GM18873 (cell line): ENCODE measurements around the gene NSF.
"Not testable (repeated sequence)": the region's sequence is repeated elsewhere in the genome, so short reads cannot be mapped to it uniquely, and the experiment has no call there.

Source experiments
- ATAC-seq: cut with Tn5 transposase; IDR thresholded peaks from one replicate; pipeline ENCODE4 v1.9.1; 2021; ENCODE audit warnings: mild to moderate bottlenecking, moderate library complexity, moderate number of reproducible peaks; ENCODE audit not compliant: unreplicated experiment, low FRiP score

NSF gene

GRCh38 chr17:46627452-46627851 lies 37.0 kb downstream of the NSF start:
- not testable (repeated sequence) for ATAC-seq

- not testable (repeated sequence) for ATAC-seq
These were observed 38.4 kb downstream of the NSF start for GRCh38 chr17:46628753-46629436.

- not testable (repeated sequence) for ATAC-seq
These were observed 41.7 kb downstream of the NSF start for GRCh38 chr17:46632146-46632545.

GRCh38 chr17:46634844-46635243 lies 44.4 kb downstream of the NSF start:
- ATAC-seq = not testable (repeated sequence)

GRCh38 chr17:46641861-46642656 lies 51.6 kb downstream of the NSF start:
- ATAC-seq = not testable (repeated sequence)

- ATAC-seq = not testable (repeated sequence)
These were observed 56.8 kb downstream of the NSF start for GRCh38 chr17:46647251-46647650.

GRCh38 chr17:46647688-46648278 lies 57.3 kb downstream of the NSF start:
- not testable (repeated sequence) for ATAC-seq

GRCh38 chr17:46649246-46649645 lies 58.8 kb downstream of the NSF start:
- ATAC-seq = not testable (repeated sequence)

- ATAC-seq = peak; percentile 63
These were observed 61.7 kb downstream of the NSF start for GRCh38 chr17:46652024-46652643.

- ATAC-seq = not testable (repeated sequence)
These were observed 67.8 kb downstream of the NSF start for GRCh38 chr17:46658235-46658634.

GRCh38 chr17:46659702-46660101 lies 69.2 kb downstream of the NSF start:
- not testable (repeated sequence) for ATAC-seq

- ATAC-seq = not testable (repeated sequence)
These were observed 72.7 kb downstream of the NSF start for GRCh38 chr17:46663123-46663522.

- not testable (repeated sequence) for ATAC-seq
These were observed 73.1 kb downstream of the NSF start for GRCh38 chr17:46663552-46663951.

- ATAC-seq = not testable (repeated sequence)
These were observed 75.5 kb downstream of the NSF start for GRCh38 chr17:46665969-46666368.

GRCh38 chr17:46670789-46671188 lies 80.3 kb downstream of the NSF start:
- ATAC-seq = not testable (repeated sequence)

GRCh38 chr17:46672777-46673176 lies 82.3 kb downstream of the NSF start:
- ATAC-seq = not testable (repeated sequence)

- ATAC-seq = not testable (repeated sequence)
These were observed 87.3 kb downstream of the NSF start for GRCh38 chr17:46677819-46678218.

GRCh38 chr17:46683653-46684052 lies 93.2 kb downstream of the NSF start:
- ATAC-seq = not testable (repeated sequence)

- ATAC-seq = not testable (repeated sequence)
These were observed 94.8 kb downstream of the NSF start for GRCh38 chr17:46685284-46685683.

GRCh38 chr17:46692196-46692595 lies 101.7 kb downstream of the NSF start:
- ATAC-seq = not testable (repeated sequence)

- ATAC-seq = not testable (repeated sequence)
These were observed 102.8 kb downstream of the NSF start for GRCh38 chr17:46693283-46693682.
